ENCODE results near the gene ANTXR1.
"Not testable (repeated sequence)": the region's sequence is repeated elsewhere in the genome, so short reads cannot be mapped to it uniquely, and the experiment has no call there.

The ANTXR1 gene

GRCh38 chr2:69223759-69224511 is 211.0 kb downstream of the ANTXR1 start:
- no peak for DNase-seq (ENCODE audit: low spot score)
- TF ChIP-seq CTCF (IDR thresholded peaks at IDR 0.05; ENCODE audit: extremely low read depth, insufficient read depth, missing control alignments) = no peak
- in situ Hi-C loops (cut with MboI; ENCODE audit: low pct_unique_long_range_greater_than_20kb, low sequenced_read_pairs, unreplicated experiment) = no loop called here

GRCh38 chr2:69224512-69224837 is 211.5 kb downstream of the ANTXR1 start:
- TF ChIP-seq CTCF (IDR thresholded peaks at IDR 0.05; ENCODE audit: extremely low read depth, insufficient read depth, missing control alignments) = no peak
- DNase-seq (ENCODE audit: low spot score) = no peak
- in situ Hi-C loops (cut with MboI; ENCODE audit: low pct_unique_long_range_greater_than_20kb, low sequenced_read_pairs, unreplicated experiment) = no loop called here

GRCh38 chr2:69225933-69226332 is 213.0 kb downstream of the ANTXR1 start:
- no peak for TF ChIP-seq CTCF (IDR thresholded peaks at IDR 0.05; ENCODE audit: extremely low read depth, insufficient read depth, missing control alignments)
- no peak for DNase-seq (ENCODE audit: low spot score)
- in situ Hi-C loops (cut with MboI; ENCODE audit: low pct_unique_long_range_greater_than_20kb, low sequenced_read_pairs, unreplicated experiment) = no loop called here

- in situ Hi-C loops (cut with MboI; ENCODE audit: low pct_unique_long_range_greater_than_20kb, low sequenced_read_pairs, unreplicated experiment) = no loop called here
- DNase-seq (ENCODE audit: low spot score) = no peak
- TF ChIP-seq CTCF (IDR thresholded peaks at IDR 0.05; ENCODE audit: extremely low read depth, insufficient read depth, missing control alignments) = no peak
Observed at GRCh38 chr2:69226903-69227302, 213.9 kb downstream of the ANTXR1 start.

GRCh38 chr2:69227716-69228115 is 214.7 kb downstream of the ANTXR1 start:
- in situ Hi-C loops (cut with MboI; ENCODE audit: low pct_unique_long_range_greater_than_20kb, low sequenced_read_pairs, unreplicated experiment) = no loop called here
- no peak for TF ChIP-seq CTCF (IDR thresholded peaks at IDR 0.05; ENCODE audit: extremely low read depth, insufficient read depth, missing control alignments)
- no peak for DNase-seq (ENCODE audit: low spot score)

- DNase-seq (ENCODE audit: low spot score); in situ Hi-C loops (cut with MboI; ENCODE audit: low pct_unique_long_range_greater_than_20kb, low sequenced_read_pairs, unreplicated experiment): not testable (repeated sequence)
Observed at GRCh38 chr2:69230946-69231345, 218.0 kb downstream of the ANTXR1 start.

GRCh38 chr2:69231612-69232277 is 218.8 kb downstream of the ANTXR1 start:
- no peak for DNase-seq (ENCODE audit: low spot score)
- in situ Hi-C loops (cut with MboI; ENCODE audit: low pct_unique_long_range_greater_than_20kb, low sequenced_read_pairs, unreplicated experiment) = no loop called here
- no peak for TF ChIP-seq CTCF (IDR thresholded peaks at IDR 0.05; ENCODE audit: extremely low read depth, insufficient read depth, missing control alignments)

- DNase-seq (ENCODE audit: low spot score); in situ Hi-C loops (cut with MboI; ENCODE audit: low pct_unique_long_range_greater_than_20kb, low sequenced_read_pairs, unreplicated experiment): not testable (repeated sequence)
Observed at GRCh38 chr2:69235835-69236234, 222.9 kb downstream of the ANTXR1 start.

Data from GM13977 (cell line).